Liver (tissue), 9 donors: ENCODE data around the gene FAM222A. TPM values are rescaled to one million over a fixed set of nuclear protein-coding genes. Genes with fewer than 3 reads are reported as not detected.

Source experiments
- DNase-seq: peaks from one replicate; pipeline ENCODE4 v3.0.0-alpha.2; 2017; ENCODE audit warnings: low spot score
- H3K27ac ChIP-seq, 2 donors: one replicate each; pipeline ENCODE4 v1.7.0; 2013; ENCODE audit warnings: inconsistent platforms in 2 of 2, low read length in 2 of 2, control low read depth in 1 of 2, low read depth in 1 of 2, mild to moderate bottlenecking in 1 of 2
- H3K27me3 ChIP-seq, 4 donors: one replicate each; pipeline versions ENCODE4 v1.6.1 to v1.7.0; 2013; ENCODE audit warnings: low read length in 3 of 4, inconsistent platforms in 1 of 4, mild to moderate bottlenecking in 1 of 4, moderate library complexity in 1 of 4; ENCODE audit not compliant: control insufficient read depth in 4 of 4, insufficient read depth in 4 of 4
- H3K36me3 ChIP-seq, 4 donors: one replicate each; pipeline versions ENCODE4 v1.6.1 to v1.7.0; 2013; ENCODE audit warnings: low read length in 3 of 4, mild to moderate bottlenecking in 3 of 4, low read depth in 1 of 4, moderate library complexity in 1 of 4; ENCODE audit not compliant: control insufficient read depth in 4 of 4, insufficient read depth in 3 of 4
- H3K4me1 ChIP-seq, 4 donors: one replicate each; pipeline versions ENCODE4 v1.6.1 to v1.7.0; 2013; ENCODE audit warnings: low read length in 3 of 4, mild to moderate bottlenecking in 3 of 4, moderate library complexity in 1 of 4; ENCODE audit not compliant: control insufficient read depth in 4 of 4, insufficient read depth in 4 of 4
- H3K4me3 ChIP-seq, 3 donors: one replicate each; pipeline versions ENCODE4 v1.6.1 to v1.7.0; 2013; ENCODE audit warnings: low read length in 3 of 3, control low read depth in 1 of 3, low read depth in 1 of 3, mild to moderate bottlenecking in 1 of 3
- H3K9ac ChIP-seq, 2 donors: one replicate each; pipeline ENCODE4 v1.7.0; 2013; ENCODE audit warnings: low read length in 2 of 2, mild to moderate bottlenecking in 2 of 2, moderate library complexity in 2 of 2, control low read depth in 1 of 2, low read depth in 1 of 2
- H3K9me3 ChIP-seq, 4 donors: one replicate each; pipeline versions ENCODE4 v1.6.1 to v1.7.0; 2013; ENCODE audit warnings: low read length in 3 of 4; ENCODE audit not compliant: control insufficient read depth in 4 of 4
- EGR1 ChIP-seq, 2 donors: IDR thresholded peaks; 2 replicates each; pipeline ENCODE4 v1.6.1; 2016 to 2018; ENCODE audit warnings: antibody characterized with exemption in 2 of 2, low read depth in 2 of 2
- FOXA1 ChIP-seq: IDR thresholded peaks from 2 replicates; pipeline ENCODE4 v1.6.1; 2016; ENCODE audit warnings: antibody characterized with exemption
- FOXA2 ChIP-seq: IDR thresholded peaks from 2 replicates; pipeline ENCODE4 v1.6.1; 2016; ENCODE audit warnings: antibody characterized with exemption
- GABPA ChIP-seq, 2 donors: IDR thresholded peaks in 1 of 2; conservative IDR thresholded peaks in 1 of 2; 2 replicates each; pipeline ENCODE4 v1.6.1; 2016; ENCODE audit warnings: antibody characterized with exemption in 2 of 2, mild to moderate bottlenecking in 1 of 2, moderate library complexity in 1 of 2
- HNF4A ChIP-seq, 2 donors: conservative IDR thresholded peaks; 2 replicates each; pipeline ENCODE4 v1.6.1; 2016; ENCODE audit warnings: antibody characterized with exemption in 2 of 2, mild to moderate bottlenecking in 2 of 2
- HNF4G ChIP-seq: IDR thresholded peaks from 2 replicates; pipeline ENCODE4 v1.6.1; 2016; ENCODE audit warnings: antibody characterized with exemption
- JUND ChIP-seq, 2 donors: IDR thresholded peaks; 2 replicates each; pipeline ENCODE4 v1.6.1; 2016; ENCODE audit warnings: antibody characterized with exemption in 2 of 2
- NR2F2 ChIP-seq: IDR thresholded peaks from 2 replicates; pipeline ENCODE4 v1.6.1; 2016; ENCODE audit warnings: antibody characterized with exemption
- RAD21 ChIP-seq, 2 donors: IDR thresholded peaks; 2 replicates each; pipeline ENCODE4 v1.6.1; 2016; ENCODE audit warnings: antibody characterized with exemption in 2 of 2, mild to moderate bottlenecking in 2 of 2
- RXRA ChIP-seq, 2 donors: IDR thresholded peaks; 2 replicates each; pipeline ENCODE4 v1.6.1; 2017 to 2018; ENCODE audit warnings: antibody characterized with exemption in 2 of 2, mild to moderate bottlenecking in 1 of 2
- TAF1 ChIP-seq: conservative IDR thresholded peaks from 2 replicates; pipeline ENCODE4 v1.6.1; 2016; ENCODE audit warnings: antibody characterized with exemption, mild to moderate bottlenecking
- WGBS: extraction: QIAGEN DNeasy Blood & Tissue Kit; methylation state at CpG from one replicate; pipeline ENCODE4 v1.1.7; 2013; 5-methylcytosine and 5-hydroxymethylcytosine counted together
- polyA plus RNA-seq, 2 donors: library from polyadenylated mRNA; stranded (reverse) in 1 of 2; unstranded in 1 of 2; fragments of 200-250 nt in 1 of 2; fragments of >200 nt in 1 of 2; fragmentation: Nextera tagmentation in 1 of 2; extraction: Ambion mirVana in 1 of 2; gene quantifications; one replicate each; pipeline versions ENCODE4 v1.2.1 to v1.2.3, GENCODE V29; 2013 to 2015
- total RNA-seq, 2 donors: library from RNA; depleted of rRNA; stranded (reverse); fragments of >200 nt; gene quantifications; one replicate each; pipeline ENCODE4 v1.2.3, GENCODE V29; 2014
- TF ChIP-seq, protein P1 (sequence below): IDR thresholded peaks from 2 replicates; pipeline ENCODE4 v1.6.1; 2016; ENCODE audit warnings: antibody characterized with exemption
- TF ChIP-seq, protein P2 (sequence below): IDR thresholded peaks from 2 replicates; pipeline ENCODE4 v1.6.1; 2016; ENCODE audit warnings: antibody characterized with exemption
- TF ChIP-seq, protein P3 (sequence below): IDR thresholded peaks from 2 replicates; pipeline ENCODE4 v1.6.1; 2016; ENCODE audit warnings: antibody characterized with exemption, mild to moderate bottlenecking
- TF ChIP-seq, protein P4 (sequence below): fragments of 150-350 bp; IDR thresholded peaks from 2 replicates; pipeline ENCODE4 v1.5.1; 2017; ENCODE audit warnings: improper control_type of control experiment, low read depth, low read length; ENCODE audit not compliant: missing input control
- donor health status: healthy.
- donor health status: healthy.
- donor health status: healthy.
- donor health status: healthy.
- donor health status: healthy.

Gene FAM222A
- total and polyA plus RNA-seq, 4 donors, result 0.97 to 2.2 (median 1.9) TPM

DNA sequence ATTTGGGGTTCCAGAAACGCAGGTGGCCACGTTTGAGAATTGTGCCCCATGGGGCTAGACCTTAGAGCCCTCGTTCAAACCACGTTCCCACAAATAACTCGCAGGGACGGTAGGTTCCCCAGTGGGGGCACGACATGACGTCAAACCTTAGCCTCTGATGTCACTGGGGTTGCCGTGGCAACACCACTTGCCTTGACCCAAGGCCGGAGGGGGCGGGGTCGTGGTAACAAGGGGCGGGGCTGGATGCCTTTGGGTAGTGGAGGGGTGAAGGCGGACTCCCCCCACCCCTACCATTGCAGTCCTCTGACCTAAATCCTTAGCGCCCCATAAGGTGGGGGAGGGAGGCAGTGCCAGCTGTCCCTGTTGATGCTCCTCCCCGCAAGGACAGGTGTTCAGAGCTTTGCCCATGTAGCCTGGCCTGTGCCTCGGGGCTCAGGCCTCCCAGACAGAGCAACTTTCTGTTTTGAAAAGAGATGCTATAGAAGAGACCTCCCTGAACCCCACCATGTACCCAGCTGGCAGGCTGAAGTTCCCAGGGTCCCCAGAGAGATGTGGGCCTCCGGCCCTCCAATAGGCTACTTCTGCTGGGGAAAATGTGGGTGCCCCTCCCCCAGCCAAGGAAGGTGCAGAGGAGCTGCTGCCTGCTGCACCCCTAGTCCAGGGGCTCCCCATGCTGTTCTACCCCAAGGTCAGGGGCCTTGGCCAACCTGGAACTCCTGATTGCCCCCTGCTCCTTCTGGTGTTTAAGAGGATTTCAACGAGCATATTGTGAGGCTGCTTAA lies 1.9 kb downstream of the FAM222A start:
- Histone ChIP-seq H3K4me1 (peaks cover 27 to 73% (median 62%) of the 10 kb centered on the region in 4 donors), H3K9ac (no peak overlapping the region)

DNA sequence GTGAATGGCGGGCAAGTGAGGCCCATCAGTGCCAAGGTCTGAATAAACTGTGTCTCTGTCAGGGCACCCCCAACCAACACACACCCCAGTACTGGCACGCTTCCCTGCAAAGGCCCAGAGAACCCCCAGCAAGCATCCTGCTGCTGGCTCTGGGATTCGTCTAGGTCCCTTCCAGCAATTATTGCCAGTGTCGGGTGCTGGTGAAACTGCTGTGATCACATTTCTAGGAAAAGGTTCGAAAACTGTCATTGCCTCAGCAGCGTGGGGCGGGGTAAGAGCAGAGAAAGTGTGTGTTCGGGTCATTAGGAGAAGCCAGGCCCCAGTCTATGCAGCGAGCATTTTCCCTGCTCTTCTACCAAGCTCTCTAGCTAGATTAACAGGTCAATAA lies 2.5 kb downstream of the FAM222A start:
- Histone ChIP-seq H3K9me3 (no peaks in the 10 kb centered on the region), H3K4me3 (no peak overlapping the region), H3K4me1 (peaks cover 29 to 73% (median 65%) of the 10 kb centered on the region in 4 donors), H3K9ac (no peak overlapping the region), H3K36me3 (no peaks in the 10 kb centered on the region), H3K27me3 (no peaks in the 10 kb centered on the region), H3K27ac (peak overlapping the region; percentile 60 to 82)
- TF ChIP-seq, protein P1, sequence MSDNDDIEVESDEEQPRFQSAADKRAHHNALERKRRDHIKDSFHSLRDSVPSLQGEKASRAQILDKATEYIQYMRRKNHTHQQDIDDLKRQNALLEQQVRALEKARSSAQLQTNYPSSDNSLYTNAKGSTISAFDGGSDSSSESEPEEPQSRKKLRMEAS, result no peak
- no peak for TF ChIP-seq JUND (IDR thresholded peaks at IDR 0.05)
- no peak for TF ChIP-seq GABPA (IDR thresholded peaks at IDR 0.05 in 1 of 2, conservative IDR thresholded peaks at IDR 0.05 in 1 of 2)
- no peak for TF ChIP-seq RXRA (IDR thresholded peaks at IDR 0.05)
- no peak for TF ChIP-seq TAF1
- TF ChIP-seq FOXA1, result no peak
- TF ChIP-seq, protein P2, sequence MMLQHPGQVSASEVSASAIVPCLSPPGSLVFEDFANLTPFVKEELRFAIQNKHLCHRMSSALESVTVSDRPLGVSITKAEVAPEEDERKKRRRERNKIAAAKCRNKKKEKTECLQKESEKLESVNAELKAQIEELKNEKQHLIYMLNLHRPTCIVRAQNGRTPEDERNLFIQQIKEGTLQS, result no peak
- TF ChIP-seq, protein P3, sequence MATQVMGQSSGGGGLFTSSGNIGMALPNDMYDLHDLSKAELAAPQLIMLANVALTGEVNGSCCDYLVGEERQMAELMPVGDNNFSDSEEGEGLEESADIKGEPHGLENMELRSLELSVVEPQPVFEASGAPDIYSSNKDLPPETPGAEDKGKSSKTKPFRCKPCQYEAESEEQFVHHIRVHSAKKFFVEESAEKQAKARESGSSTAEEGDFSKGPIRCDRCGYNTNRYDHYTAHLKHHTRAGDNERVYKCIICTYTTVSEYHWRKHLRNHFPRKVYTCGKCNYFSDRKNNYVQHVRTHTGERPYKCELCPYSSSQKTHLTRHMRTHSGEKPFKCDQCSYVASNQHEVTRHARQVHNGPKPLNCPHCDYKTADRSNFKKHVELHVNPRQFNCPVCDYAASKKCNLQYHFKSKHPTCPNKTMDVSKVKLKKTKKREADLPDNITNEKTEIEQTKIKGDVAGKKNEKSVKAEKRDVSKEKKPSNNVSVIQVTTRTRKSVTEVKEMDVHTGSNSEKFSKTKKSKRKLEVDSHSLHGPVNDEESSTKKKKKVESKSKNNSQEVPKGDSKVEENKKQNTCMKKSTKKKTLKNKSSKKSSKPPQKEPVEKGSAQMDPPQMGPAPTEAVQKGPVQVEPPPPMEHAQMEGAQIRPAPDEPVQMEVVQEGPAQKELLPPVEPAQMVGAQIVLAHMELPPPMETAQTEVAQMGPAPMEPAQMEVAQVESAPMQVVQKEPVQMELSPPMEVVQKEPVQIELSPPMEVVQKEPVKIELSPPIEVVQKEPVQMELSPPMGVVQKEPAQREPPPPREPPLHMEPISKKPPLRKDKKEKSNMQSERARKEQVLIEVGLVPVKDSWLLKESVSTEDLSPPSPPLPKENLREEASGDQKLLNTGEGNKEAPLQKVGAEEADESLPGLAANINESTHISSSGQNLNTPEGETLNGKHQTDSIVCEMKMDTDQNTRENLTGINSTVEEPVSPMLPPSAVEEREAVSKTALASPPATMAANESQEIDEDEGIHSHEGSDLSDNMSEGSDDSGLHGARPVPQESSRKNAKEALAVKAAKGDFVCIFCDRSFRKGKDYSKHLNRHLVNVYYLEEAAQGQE, result no peak
- TF ChIP-seq FOXA2, result no peak
- TF ChIP-seq, protein P4, sequence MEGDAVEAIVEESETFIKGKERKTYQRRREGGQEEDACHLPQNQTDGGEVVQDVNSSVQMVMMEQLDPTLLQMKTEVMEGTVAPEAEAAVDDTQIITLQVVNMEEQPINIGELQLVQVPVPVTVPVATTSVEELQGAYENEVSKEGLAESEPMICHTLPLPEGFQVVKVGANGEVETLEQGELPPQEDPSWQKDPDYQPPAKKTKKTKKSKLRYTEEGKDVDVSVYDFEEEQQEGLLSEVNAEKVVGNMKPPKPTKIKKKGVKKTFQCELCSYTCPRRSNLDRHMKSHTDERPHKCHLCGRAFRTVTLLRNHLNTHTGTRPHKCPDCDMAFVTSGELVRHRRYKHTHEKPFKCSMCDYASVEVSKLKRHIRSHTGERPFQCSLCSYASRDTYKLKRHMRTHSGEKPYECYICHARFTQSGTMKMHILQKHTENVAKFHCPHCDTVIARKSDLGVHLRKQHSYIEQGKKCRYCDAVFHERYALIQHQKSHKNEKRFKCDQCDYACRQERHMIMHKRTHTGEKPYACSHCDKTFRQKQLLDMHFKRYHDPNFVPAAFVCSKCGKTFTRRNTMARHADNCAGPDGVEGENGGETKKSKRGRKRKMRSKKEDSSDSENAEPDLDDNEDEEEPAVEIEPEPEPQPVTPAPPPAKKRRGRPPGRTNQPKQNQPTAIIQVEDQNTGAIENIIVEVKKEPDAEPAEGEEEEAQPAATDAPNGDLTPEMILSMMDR, result no peak
- no peak for TF ChIP-seq NR2F2
- WGBS, result 40% methylated on average over 9 of the region's 9 CpGs
- no peak for DNase-seq

More for the DNA sequence above, 1.9 kb downstream of the FAM222A start:
- H3K9me3 ChIP-seq, result no peaks in the 10 kb centered on the region
- TF ChIP-seq RAD21 (IDR thresholded peaks at IDR 0.05), result no peak
- no peak for TF ChIP-seq TAF1
- TF ChIP-seq, protein P2, result no peak
- no peak for TF ChIP-seq HNF4G
- no peak for TF ChIP-seq RXRA (IDR thresholded peaks at IDR 0.05)
- TF ChIP-seq JUND (IDR thresholded peaks at IDR 0.05), result no peak
- TF ChIP-seq, protein P3, result no peak
- TF ChIP-seq NR2F2, result no peak
- TF ChIP-seq HNF4A (conservative IDR thresholded peaks at IDR 0.05), result no peak
- no peak for TF ChIP-seq EGR1 (IDR thresholded peaks at IDR 0.05; ENCODE audit: low read depth in 2 of 2)
- TF ChIP-seq, protein P4, result no peak
- TF ChIP-seq GABPA (IDR thresholded peaks at IDR 0.05 in 1 of 2, conservative IDR thresholded peaks at IDR 0.05 in 1 of 2), result no peak
- H3K36me3 ChIP-seq, result no peaks in the 10 kb centered on the region
- no peaks in the 10 kb centered on the region for H3K27me3 ChIP-seq
- no peak for DNase-seq
- 45% methylated on average over 19 of the region's 19 CpGs for WGBS
- H3K4me3 ChIP-seq, result no peak overlapping the region
- peak overlapping the region; percentile 60 to 82 for H3K27ac ChIP-seq
